Astrocyte (in vitro differentiated cells and primary cell): ENCODE results near the gene WFDC11.

Source experiments
- CTCF ChIP-seq: IDR thresholded peaks from 2 replicates; pipeline ENCODE4 v1.5.1; 2011; ENCODE audit warnings: low read depth, mild to moderate bottlenecking, inconsistent platforms, low read length, moderate library complexity; ENCODE audit not compliant: insufficient read depth
- EZH2 ChIP-seq: IDR thresholded peaks from 2 replicates; pipeline ENCODE4 v1.6.1; 2012; ENCODE audit warnings: mild to moderate bottlenecking, low read length, inconsistent platforms; ENCODE audit not compliant: insufficient read depth

- TF ChIP-seq CTCF: no peak
- TF ChIP-seq EZH2: no peak
Observed at GRCh38 chr20:45701873-45702272, 31.8 kb upstream of the WFDC11 start, which contains the start of gene WFDC13.
